ENCODE measurements around the gene C10orf53. TPM values are rescaled to one million over a fixed set of nuclear protein-coding genes. Genes with fewer than 3 reads are reported as not detected.

The C10orf53 gene
- total RNA-seq, 1 experiment from 2014 or later = not detected

GRCh38 chr10:49634069-49634660 is 45.3 kb upstream of the C10orf53 start:
- Mint-ChIP-seq H3K4me1 (ENCODE audit: insufficient read depth, unreplicated experiment) (no peaks in the 10 kb centered on the region), H3K27me3 (ENCODE audit: insufficient read depth, unreplicated experiment) (peaks cover 30% of the 10 kb centered on the region), H3K36me3 (ENCODE audit: insufficient read depth, unreplicated experiment) (no peaks in the 10 kb centered on the region), H3K27ac (ENCODE audit: low read depth, unreplicated experiment) (no peak overlapping the region), H3K4me3 (ENCODE audit: unreplicated experiment) (no peak overlapping the region), H3K9me3 (ENCODE audit: unreplicated experiment) (no peaks in the 10 kb centered on the region)
- DNase-seq (ENCODE audit: unreplicated experiment) = no peak
- CTCF ChIA-PET = interaction anchor here (0.6 to 0.8 kb wide), 2 partner anchors 16 to 42 kb away, joined by 3 read pairs; no protein-coding TSS in a partner anchor
- intact Hi-C loops (cut with micrococcal nuclease) = no loop called here
- POLR2A ChIA-PET = no interaction called here
- BruUV-seq (replicated peaks) = no TSS peak
- TF ChIP-seq CTCF (IDR thresholded peaks at IDR 0.05; ENCODE audit: unreplicated experiment) = no peak

DNA sequence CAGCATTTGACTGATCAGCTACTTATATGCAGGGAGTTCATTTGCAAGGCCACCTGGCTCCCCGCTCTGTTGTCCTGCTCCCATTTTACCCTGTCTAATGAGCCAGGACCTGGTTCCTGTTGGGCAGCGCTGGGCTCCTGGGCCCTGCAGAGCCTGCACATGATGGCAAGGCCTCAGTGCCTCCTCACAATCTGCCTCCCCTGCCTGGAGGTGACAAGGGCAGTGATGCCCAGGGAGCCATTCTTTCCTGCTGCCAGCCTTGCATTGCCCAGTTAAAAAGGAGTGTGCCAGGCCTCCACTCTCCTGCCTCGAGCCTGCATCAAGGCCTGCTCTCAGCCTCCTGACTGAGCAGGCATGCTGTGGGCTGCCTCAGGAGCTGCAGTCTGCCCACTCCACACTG is 37.1 kb upstream of the C10orf53 start:
- CTCF ChIA-PET = no interaction called here
- H3K4me1 Mint-ChIP-seq (ENCODE audit: insufficient read depth, unreplicated experiment) = no peaks in the 10 kb centered on the region
- H3K36me3 Mint-ChIP-seq (ENCODE audit: insufficient read depth, unreplicated experiment) = no peaks in the 10 kb centered on the region
- H3K27ac Mint-ChIP-seq (ENCODE audit: low read depth, unreplicated experiment) = no peak overlapping the region
- H3K4me3 Mint-ChIP-seq (ENCODE audit: unreplicated experiment) = no peak overlapping the region
- POLR2A ChIA-PET = interaction anchor here (1.3 kb wide), 1 partner anchor 103 kb away, joined by 3 read pairs; the partner anchor contains the start of gene ERCC6
- intact Hi-C loops (cut with micrococcal nuclease) = no loop called here
- no peak for DNase-seq (ENCODE audit: unreplicated experiment)
- peaks cover 49% of the 10 kb centered on the region for H3K27me3 Mint-ChIP-seq (ENCODE audit: insufficient read depth, unreplicated experiment)
- TF ChIP-seq CTCF (IDR thresholded peaks at IDR 0.05; ENCODE audit: unreplicated experiment) = no peak
- BruUV-seq (replicated peaks) = no TSS peak
- no peaks in the 10 kb centered on the region for H3K9me3 Mint-ChIP-seq (ENCODE audit: unreplicated experiment)

GRCh38 chr10:49643241-49644034 is 36.0 kb upstream of the C10orf53 start:
- no TSS peak for BruUV-seq (replicated peaks)
- no peak for TF ChIP-seq CTCF (IDR thresholded peaks at IDR 0.05; ENCODE audit: unreplicated experiment)

GRCh38 chr10:49644035-49644646 is 35.3 kb upstream of the C10orf53 start:
- Mint-ChIP-seq H3K4me1 (ENCODE audit: insufficient read depth, unreplicated experiment) (no peaks in the 10 kb centered on the region), H3K27ac (ENCODE audit: low read depth, unreplicated experiment) (no peak overlapping the region), H3K36me3 (ENCODE audit: insufficient read depth, unreplicated experiment) (no peaks in the 10 kb centered on the region), H3K27me3 (ENCODE audit: insufficient read depth, unreplicated experiment) (peaks cover 33% of the 10 kb centered on the region), H3K4me3 (ENCODE audit: unreplicated experiment) (no peak overlapping the region), H3K9me3 (ENCODE audit: unreplicated experiment) (no peaks in the 10 kb centered on the region)
- TF ChIP-seq CTCF (IDR thresholded peaks at IDR 0.05; ENCODE audit: unreplicated experiment) = no peak
- intact Hi-C loops (cut with micrococcal nuclease) = no loop called here
- ChIA-PET POLR2A (interaction anchor here (0.7 to 0.8 kb wide), 2 partner anchors 20 to 1511 kb away, joined by 3 read pairs; no protein-coding TSS in a partner anchor), CTCF (interaction anchor here (0.6 kb wide), 1 partner anchor 1280 kb away, joined by 4 read pairs; no protein-coding TSS in a partner anchor)
- DNase-seq (ENCODE audit: unreplicated experiment) = no peak
- no TSS peak for BruUV-seq (replicated peaks)

More at GRCh38 chr10:49643241-49644034, 36.0 kb upstream of the C10orf53 start:
- H3K4me3 Mint-ChIP-seq (ENCODE audit: unreplicated experiment) = no peak overlapping the region
- no peaks in the 10 kb centered on the region for H3K36me3 Mint-ChIP-seq (ENCODE audit: insufficient read depth, unreplicated experiment)
- intact Hi-C loops (cut with micrococcal nuclease) = no loop called here
- no peak overlapping the region for H3K27ac Mint-ChIP-seq (ENCODE audit: low read depth, unreplicated experiment)
- H3K9me3 Mint-ChIP-seq (ENCODE audit: unreplicated experiment) = no peaks in the 10 kb centered on the region
- peaks cover 38% of the 10 kb centered on the region for H3K27me3 Mint-ChIP-seq (ENCODE audit: insufficient read depth, unreplicated experiment)
- ChIA-PET CTCF (no interaction called here), POLR2A (interaction anchor here (0.7 to 1.3 kb wide), 3 partner anchors 19 to 1512 kb away, joined by 3 read pairs; partner anchors contain the start of gene ERCC6)
- DNase-seq (ENCODE audit: unreplicated experiment) = no peak
- H3K4me1 Mint-ChIP-seq (ENCODE audit: insufficient read depth, unreplicated experiment) = no peaks in the 10 kb centered on the region

Data from MCF 10A (cell line).